ENCODE measurements around the gene MTG2. TPM values are rescaled to one million over a fixed set of nuclear protein-coding genes. Genes with fewer than 3 reads are reported as not detected.

Gene MTG2
- polyA plus RNA-seq, 4 donors = 25.2 to 50.0 (median 31.1) TPM

GRCh38 chr20:62228982-62229545 lies 46.2 kb downstream of the MTG2 start:
- no peak for DNase-seq (ENCODE audit: low read depth in 4 of 4, low spot score in 3 of 4)

- DNase-seq (ENCODE audit: low read depth in 4 of 4, low spot score in 3 of 4) = no peak
These were observed 46.8 kb downstream of the MTG2 start for GRCh38 chr20:62229667-62230066.

GRCh38 chr20:62230276-62230675 lies 47.4 kb downstream of the MTG2 start:
- DNase-seq (ENCODE audit: low read depth in 4 of 4, low spot score in 3 of 4) = no peak

DNA sequence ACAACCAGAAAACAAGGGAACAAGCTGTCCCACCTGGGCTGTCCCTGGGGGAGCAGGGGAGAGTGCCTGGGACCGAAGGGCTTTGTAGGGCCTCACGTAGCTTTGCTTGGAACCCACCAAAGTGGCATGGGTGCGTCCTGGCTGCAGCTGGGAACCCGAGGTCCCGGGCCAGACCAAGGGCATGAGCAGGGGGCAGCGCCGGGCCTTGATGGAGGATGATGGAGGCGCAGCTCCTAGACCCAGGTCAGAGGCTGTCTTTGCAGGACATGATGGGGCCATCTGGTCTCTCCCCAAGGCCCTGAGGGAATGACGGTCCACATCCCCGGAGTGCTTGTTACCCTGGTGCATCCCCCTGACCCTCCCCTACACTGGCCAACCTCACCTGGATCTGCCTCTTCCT lies 47.9 kb downstream of the MTG2 start:
- DNase-seq (ENCODE audit: low read depth in 4 of 4, low spot score in 3 of 4) = no peak

DNA sequence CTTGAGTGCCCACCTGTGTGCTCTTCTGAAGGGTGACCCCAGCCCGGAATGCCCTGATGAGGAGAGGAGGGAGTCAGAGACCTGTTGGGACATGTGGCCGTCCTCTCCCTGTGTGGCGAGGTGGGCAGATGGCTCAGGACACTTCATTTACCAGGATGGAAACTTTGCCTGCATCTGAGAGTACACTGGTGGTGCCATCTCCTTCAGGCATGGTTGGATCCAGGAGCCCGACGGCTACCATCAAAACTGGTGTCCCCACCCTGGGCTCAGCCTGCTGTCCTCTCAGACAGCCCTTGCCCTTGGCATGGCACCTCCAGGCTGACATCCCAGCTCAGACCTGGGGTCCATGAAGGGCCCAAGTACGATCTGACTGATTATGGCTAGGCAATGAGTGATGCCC lies 48.5 kb downstream of the MTG2 start:
- no peak for DNase-seq (ENCODE audit: low read depth in 4 of 4, low spot score in 3 of 4)

DNA sequence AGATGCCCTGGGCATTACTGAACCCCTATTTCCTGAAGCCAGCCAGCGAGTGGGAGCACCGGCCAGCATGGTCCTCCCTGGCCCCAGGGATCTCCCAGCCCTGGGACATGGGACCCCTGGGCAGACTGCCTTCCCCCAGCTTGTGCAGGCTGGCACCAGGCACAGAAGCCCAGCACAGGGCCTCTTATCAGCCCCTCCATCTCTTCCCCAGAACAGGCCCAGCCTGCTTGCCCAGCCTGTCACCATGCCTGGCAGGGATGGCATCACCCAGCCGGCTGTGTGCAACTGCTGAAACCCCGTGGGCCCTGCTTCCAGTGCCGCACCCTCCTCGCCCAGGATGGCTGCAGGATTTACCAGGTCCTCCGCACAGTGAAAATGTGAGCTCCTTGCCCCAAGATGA lies 49.4 kb downstream of the MTG2 start:
- no peak for DNase-seq (ENCODE audit: low read depth in 4 of 4, low spot score in 3 of 4)

- DNase-seq (ENCODE audit: low read depth in 4 of 4, low spot score in 3 of 4) = no peak
These were observed 50.2 kb downstream of the MTG2 start for GRCh38 chr20:62232770-62233645.

GRCh38 chr20:62233684-62234083 lies 50.9 kb downstream of the MTG2 start:
- no peak for DNase-seq (ENCODE audit: low read depth in 4 of 4, low spot score in 3 of 4)

DNA sequence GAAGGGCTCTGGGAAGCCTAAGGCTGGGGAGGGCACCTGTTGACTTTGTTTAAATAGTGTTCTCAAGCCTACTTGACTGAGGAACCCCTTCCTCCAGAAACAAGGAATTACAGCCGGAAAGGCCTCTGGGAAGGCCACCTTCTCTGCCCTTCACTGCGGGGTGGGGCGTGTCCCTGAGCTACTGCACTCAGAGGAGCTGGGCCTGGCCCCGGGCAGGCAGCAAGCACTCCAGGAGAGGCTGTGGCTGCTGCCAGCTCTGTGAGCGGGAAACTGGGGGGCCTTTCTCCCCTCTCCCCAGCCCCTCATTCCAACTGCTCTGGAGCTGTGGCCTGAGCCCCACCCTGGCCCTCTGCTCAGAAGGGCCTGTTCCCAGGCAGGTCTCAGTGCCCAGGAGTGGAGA lies 51.5 kb downstream of the MTG2 start:
- no peak for DNase-seq (ENCODE audit: low read depth in 4 of 4, low spot score in 3 of 4)

- DNase-seq (ENCODE audit: low read depth in 4 of 4, low spot score in 3 of 4) = no peak
These were observed 52.4 kb downstream of the MTG2 start for GRCh38 chr20:62235001-62235776.

DNA sequence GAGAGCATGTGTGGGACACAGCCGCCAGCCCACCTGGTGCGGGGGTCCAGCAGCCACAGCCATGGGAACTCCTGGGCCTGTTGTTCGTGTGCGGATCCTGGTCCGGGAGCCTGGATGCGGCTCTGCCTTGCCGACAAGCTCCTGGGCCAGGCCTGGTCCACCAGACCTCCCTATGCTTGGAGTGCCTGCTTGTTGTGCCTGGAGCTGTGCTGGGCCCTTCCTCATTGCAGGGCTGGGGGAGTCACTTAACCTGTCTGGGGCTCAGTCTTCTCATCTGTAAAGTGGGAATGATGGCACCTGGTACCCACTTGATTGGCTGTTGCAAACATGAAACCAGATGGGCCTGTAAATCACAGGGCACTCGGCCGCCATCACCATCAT lies 52.9 kb downstream of the MTG2 start:
- no peak for DNase-seq (ENCODE audit: low read depth in 4 of 4, low spot score in 3 of 4)

GRCh38 chr20:62236200-62236599 lies 53.4 kb downstream of the MTG2 start:
- DNase-seq (ENCODE audit: low read depth in 4 of 4, low spot score in 3 of 4) = no peak

DNA sequence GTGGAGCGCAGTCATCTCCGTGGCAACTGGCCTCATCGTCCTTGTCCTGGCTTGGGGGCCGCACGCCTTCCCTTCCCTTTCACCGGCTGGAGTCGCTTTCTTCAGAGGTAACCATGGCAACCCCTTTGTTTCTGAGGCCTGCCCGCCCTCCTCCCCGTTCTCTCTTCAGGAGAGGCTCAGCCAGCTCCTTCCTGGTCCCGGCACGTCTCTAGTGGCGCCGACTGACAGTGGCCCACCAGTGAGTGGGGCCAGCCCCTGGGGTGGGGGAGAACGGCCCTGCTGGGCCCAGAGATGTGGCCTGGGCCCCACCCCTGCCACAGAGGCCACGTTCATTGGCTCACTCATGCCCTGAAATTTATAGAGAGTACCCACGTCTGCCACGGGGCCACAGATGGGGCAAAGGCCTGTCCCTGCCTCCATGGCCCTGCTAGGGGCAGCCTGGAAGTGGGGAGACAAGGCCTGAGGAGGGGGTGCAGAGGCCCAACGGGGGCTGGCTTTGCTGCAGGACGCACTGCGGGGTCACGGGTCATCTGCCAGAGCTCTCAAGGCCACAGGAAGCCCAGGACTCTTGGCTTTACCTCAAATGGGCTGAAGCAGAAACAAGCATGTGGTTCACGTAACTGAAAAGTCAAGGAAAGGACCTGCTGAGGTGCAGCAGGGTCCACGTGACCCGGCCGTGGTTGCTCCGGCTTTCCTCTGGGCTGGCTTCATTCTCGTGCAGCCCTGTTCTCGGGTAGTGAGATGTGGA lies 54.1 kb downstream of the MTG2 start:
- DNase-seq (ENCODE audit: low read depth in 4 of 4, low spot score in 3 of 4) = no peak

GRCh38 chr20:62237514-62237800 lies 54.6 kb downstream of the MTG2 start:
- DNase-seq (ENCODE audit: low read depth in 4 of 4, low spot score in 3 of 4) = no peak

DNA sequence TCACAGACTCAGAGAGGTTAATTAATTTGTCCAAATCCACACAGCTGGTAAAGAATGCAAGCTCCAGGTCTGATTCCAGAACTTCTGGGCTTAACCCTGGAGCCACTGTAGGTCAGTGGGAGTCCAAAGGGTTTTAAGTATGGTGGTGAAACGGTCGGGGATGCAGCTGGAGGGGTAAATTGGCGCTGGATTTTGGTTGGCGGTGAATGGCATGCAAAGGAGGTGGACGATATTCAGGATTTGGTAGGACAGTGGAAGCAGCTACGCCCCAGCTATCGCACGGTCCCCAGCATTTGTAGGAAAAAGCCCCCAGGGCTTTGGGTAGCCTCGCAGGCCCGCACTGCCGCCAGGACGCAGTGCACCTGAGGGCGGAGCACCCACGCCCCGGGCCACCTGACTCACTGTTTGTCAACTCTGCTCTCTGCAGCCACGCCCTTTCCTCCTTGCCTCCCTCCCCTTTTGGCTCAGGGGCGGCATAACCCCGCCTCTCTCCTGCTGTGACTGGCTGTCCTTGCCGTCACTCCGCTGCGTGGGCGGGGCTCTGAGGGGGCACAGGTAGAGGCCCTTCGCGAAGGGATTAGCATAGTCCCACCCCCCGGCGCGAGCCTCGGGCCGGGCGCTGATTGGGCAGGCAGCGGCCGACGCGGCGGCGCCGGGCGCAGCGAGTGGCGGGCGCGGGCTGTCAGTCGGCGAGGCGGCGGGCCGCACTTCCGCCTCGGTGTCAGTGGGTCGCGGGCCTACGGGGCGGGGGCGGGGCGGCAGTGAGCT lies 55.2 kb downstream of the MTG2 start, which contains the start of gene OSBPL2:
OSBPL2 (plus strand) TSS at position 721 of the 768 bp plus-strand sequence. CDS start 17,664 bp downstream, outside the sequence.
- DNase-seq (ENCODE audit: low read depth in 4 of 4, low spot score in 3 of 4) = peak; percentile 94 to 96 (median 96)

DNA sequence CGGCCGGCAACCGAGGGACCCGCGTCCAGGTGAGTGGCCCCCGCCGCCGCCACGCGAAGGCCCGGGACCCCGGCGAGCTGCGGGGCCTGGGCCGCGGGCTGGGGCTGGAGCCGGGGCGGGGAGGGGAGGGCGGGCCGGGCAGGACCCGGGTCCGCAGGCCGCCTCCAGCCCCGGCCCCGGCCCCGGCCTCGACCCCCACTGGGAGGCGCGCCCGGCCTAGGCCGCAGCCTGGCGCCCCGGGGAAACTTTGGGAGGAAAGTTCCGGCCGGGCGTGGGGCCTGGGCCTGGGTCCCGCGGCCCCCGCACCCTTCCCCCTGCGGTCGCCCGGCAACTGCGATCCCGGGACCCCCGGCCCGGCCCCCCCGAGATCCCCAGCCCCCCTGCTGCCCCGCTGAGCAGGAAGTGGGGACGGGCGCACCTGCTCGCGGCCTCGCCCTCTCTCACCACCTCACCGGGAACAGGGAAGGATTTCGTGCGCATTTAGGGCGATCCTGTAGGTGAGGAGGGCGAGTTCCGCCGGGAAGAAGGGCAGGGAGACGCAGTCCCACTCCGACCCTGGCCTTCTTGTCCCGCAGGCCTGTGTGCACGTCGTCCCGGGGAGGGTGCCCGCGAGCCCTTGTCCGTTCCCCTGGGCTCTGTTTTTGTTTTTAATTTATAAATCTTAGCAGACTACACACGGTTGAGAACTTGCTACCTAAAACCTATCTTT lies 55.9 kb downstream of the MTG2 start:
- no peak for DNase-seq (ENCODE audit: low read depth in 4 of 4, low spot score in 3 of 4)

DNA sequence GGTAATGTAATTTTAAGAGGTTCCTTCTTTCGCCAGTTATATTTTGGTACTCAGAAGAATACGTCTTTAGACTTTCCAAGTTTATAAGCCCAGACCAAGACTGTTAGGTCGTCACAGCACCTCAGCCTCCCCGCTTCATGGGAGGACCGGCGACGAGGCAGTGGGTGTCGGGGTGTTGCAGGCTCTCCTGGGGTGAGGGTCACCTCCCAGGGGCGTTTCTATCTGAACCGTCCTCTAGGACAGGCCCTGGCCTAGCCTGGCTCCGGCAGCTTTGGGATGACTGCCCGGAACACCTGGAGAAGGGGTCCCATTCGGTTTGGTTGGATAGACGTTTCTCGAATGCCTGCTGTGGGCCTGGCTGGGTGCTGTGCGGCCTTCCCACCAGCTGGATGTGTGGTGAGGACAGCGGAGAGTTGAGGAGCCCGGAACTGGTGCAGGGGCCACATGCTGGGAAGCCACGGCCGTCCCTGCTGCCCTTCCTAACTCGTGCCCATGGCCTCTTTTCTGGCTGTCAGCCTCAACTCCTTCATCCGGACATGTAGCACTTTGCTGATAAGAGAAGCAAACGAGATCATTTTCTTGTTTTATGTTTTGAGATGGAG lies 56.6 kb downstream of the MTG2 start:
- no peak for DNase-seq (ENCODE audit: low read depth in 4 of 4, low spot score in 3 of 4)

DNA sequence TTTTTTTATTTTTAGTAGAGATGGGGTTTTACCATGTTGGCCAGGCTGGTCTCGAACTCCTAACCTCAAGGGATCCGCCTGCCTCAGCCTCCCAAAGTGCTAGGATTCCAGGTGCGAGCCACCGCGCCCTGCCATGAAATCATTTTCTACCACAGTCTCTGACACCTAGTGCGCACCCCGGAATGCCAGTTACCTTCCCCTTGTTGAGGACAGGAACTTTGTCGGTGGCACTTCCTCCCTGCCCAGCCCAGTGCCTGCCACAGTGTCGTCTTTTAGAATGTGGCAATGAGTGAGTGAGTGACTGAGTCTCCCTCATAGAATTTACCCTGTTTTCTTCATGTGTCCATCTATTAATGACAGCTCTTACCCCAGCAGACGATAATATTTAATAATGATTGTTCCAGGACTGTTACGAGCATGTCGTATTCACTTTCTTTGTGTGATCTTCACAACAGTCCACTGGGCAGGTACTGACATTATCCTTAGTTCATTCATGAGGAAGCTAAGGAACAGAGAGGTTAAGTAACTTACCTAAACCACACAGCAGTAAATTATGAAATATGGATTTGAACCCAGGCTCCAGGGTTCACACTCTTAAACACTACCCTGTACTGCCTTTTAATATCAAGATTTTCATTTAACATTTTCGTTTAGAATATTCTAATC lies 57.3 kb downstream of the MTG2 start:
- DNase-seq (ENCODE audit: low read depth in 4 of 4, low spot score in 3 of 4) = no peak

- no peak for DNase-seq (ENCODE audit: low read depth in 4 of 4, low spot score in 3 of 4)
These were observed 58.7 kb downstream of the MTG2 start for GRCh38 chr20:62241506-62241905.

All from left renal pelvis (tissue), 4 donors.